HG02870 (cell line): ENCODE measurements around the gene GOLM1.
"Not testable (repeated sequence)": the region's sequence is repeated elsewhere in the genome, so short reads cannot be mapped to it uniquely, and the experiment has no call there.

ENCODE experiments used
- ATAC-seq: cut with Tn5 transposase; IDR thresholded peaks from one replicate; pipeline ENCODE4 v1.9.1; 2021; ENCODE audit warnings: mild to moderate bottlenecking, moderate library complexity; ENCODE audit not compliant: unreplicated experiment

Gene GOLM1

DNA sequence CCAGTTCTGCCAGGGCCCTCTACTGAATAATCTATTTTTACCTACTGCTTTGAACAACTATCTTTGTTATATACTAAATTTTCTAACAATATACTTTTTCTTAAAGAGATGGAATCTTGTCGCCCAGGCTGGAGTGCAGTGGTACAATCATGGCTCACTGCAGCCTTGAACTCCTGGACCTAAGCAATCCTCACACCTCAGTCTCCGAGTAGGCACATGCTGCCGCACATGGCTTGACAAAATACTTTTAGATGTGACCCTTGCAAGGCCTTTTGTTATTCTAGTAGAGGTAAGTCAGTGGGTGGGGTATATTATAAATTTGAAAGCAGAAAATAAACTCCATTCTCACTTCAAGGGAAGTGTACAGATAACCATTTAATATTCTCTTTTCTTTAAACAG lies 7.9 kb downstream of the GOLM1 start:
- ATAC-seq = no peak

DNA sequence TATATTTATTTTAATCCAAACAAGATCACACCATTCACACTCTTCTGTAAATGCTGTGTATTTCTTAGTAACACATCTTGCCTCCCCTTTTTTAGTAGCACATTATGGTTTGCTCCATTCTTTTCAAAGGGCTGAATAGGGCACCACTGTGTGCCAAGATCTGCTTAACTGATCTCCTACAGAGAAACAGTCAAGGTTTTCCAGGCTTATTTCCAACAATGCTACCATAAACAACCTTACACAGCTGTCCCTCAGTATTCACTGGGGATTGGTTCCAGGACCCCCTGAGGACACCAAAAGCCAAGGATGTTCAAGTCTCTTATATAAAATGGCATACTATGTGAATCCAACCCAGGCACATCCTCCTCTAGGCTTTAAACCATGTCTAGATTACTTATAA lies 16.5 kb downstream of the GOLM1 start:
- ATAC-seq = no peak

DNA sequence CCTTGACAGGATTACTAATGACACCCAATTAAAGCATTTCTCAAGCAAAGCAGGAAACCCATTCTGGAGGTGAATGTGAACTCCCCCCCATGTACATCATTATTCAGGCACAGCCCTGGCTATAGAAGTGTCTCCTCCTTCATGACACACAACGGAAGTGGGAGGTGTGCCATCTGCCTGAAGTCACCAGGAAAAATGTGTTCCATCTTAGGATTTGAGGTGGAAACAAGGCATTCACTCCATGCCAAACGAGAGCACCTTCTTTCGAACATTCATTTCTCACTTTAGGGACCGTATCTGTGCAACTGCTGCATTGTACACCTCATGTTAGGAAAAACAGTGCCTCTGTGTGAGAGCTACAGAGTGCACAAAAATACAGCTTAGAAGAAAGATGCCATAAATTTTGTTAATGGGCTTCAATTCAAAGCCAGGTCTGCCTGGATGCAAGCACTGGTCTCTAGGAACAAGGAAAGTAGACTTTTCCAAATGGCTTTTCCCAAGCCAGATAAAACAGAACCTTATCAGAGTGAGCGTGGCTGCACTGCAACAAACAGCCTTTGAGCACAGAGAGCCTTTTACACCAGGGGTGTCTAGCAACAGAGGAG lies 19.4 kb downstream of the GOLM1 start:
- no peak for ATAC-seq

DNA sequence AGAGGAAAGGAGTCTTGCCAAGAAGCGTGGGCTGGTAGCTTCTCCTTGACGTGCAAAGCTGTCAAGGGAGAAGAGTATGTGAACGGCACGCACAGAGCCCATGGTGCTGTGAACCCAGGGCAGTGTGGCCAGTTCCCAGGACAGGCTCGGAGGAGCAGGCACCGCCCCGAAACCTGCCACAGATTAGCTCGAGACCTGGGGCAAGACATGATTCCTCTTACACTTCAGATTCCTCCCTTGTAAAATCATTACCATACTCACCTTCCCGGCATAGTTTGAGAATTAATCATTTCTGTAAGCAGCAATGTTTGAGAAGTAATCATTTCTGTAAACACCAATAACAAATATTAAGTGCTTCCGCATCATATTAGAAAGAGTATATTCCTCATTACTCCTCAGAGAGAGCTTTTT lies 19.9 kb downstream of the GOLM1 start:
- no peak for ATAC-seq

DNA sequence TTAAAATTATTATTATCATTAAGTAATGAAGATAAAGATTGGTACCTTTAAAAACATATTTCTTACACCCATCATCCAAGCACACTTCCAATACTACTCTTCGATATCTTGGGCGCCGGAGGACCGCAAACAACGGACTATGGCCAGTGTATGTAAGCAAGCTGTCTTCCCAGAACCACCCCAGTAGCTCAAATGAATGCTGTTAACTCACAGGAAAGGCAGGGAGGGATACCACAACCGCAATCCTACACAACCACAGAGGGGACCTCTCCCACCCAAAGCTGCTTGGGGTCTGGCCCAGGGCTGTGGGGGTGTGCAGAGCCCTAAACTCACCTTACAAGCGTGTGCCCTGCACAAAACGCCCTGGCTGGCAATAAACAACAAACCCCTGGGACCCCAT lies 20.6 kb downstream of the GOLM1 start:
- no peak for ATAC-seq

DNA sequence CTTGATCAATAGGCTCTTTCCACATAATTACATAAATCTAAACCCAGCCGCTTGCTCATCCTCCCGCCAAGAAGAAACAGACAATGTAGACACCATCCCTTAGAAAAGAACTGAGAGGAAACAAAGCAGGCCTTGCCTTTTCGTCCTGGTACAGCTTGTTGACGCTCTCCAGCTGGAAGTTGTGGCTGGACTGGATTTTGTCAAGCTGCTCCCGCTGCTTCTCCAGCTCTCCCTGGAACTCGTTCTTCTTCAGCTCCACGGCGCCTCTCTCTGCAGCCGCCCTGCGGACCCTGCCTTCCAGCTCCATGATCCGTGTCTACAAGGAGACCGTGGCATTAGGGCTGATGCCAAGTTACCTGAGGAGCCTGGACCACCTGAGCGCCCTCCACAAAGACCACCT lies 22.1 kb downstream of the GOLM1 start:
- ATAC-seq = no peak

DNA sequence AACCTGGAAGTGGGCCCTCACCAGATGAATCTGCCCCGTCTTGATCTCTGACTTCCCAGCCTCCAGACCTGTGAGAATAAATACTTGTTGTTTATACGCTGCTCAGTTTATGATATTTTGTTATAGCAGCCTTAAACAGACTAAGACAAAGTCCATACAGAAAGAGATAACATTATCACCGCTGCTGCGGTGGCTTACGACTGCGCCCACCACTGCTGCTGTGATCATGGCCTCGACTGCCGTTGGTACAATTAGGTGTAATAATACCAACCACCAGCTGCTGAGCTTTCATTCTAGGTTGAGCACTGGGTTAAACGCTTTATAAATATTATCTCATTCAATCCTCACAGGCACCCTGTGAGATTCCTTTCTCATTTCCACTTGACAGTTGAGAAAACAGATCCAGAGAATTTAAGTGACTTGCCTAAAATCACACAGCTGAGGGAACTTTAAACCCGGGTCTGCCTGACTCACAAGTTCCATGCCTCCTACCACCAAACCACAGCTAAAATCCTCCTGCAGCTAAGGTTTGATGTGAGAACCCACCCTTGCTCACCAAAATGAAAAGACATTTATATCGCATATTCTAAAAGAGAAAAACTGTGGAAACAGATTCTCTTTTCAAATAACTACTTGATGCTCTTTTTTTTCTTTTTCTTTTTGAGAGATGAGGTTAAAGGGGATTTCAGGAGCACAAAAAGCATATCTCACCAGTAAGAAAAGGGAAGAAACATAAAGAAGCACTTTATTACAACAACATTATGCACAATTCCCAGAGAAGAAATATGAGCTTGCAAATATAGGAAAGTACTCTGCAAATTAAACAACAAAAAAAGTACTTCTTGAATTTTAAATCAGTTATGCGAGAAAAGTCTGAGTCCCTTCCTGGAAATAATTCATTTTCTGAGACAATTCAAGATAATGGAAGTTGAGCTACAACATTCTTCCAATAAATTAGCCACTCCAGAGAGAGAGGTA lies 23.9 kb downstream of the GOLM1 start:
- ATAC-seq = no peak

DNA sequence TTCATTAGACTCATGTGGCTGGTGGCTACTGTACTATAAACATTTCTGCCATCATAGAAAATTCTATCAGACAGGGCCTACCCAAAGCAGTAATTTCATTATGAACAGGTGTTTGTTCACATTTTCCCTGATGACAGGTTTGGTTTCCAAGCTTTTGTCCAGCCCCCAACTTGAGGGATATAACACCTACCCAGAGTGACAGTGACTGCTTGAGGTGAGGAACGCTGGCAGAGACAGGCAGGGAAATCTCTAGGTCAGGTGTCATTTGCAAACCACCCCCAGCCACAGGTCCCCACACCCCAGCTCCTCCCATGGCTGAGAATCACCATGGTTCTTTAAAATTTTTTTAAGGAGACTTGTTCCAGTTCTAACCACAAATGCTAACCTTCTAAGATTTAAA lies 25.5 kb downstream of the GOLM1 start:
- ATAC-seq = no peak

DNA sequence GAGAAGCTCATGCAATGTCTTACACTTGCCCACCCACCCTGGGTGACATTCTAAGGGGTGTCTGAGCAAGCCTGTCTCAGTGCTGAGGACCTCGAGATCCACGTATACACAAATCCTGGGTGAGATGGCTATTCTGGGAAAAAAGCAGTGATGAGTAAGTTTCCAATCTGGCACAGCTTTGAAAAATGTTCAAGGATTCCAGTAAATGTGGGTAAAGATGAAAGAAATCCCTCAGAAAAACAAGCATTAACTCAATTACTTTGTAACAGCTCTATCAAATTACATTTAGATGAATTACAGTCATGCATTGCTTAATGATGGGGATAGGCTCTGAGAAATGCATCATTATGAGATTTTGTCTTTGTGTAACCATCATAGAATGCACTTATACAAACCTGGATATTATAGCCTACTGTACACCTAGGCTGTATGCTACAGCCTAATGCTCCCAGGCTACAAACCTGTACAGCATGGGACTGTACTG lies 26.9 kb downstream of the GOLM1 start:
- no peak for ATAC-seq

DNA sequence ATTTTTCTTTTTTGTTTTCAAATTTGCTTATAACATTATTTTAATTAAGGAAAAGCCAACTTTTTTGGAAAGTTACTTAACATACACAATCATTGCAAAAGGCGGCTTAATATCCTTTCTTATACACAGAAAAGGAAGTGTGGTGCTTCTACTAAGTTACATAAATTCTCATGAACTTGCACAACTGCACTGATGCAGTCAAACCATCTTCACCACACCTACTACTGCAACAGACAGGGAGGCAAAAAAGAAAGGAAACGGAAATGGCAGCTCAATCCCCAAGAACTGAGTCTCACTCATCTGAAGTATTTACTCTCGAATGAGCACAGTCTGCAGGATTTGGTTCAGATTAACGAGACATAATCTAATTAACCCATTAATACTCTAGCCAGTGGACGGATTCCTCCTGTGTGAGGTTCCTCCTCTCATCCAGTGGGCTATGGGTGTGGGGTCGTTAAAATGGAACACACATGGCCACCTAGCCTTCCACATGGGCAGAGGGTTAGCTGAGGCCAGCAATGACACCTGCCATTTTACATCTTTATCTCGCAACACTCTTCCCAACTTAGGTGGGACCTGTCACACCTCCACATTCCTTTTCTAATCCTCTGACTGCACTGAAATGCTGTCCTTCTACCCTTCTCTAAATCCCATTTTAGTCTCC lies 30.0 kb downstream of the GOLM1 start:
- ATAC-seq = no peak

DNA sequence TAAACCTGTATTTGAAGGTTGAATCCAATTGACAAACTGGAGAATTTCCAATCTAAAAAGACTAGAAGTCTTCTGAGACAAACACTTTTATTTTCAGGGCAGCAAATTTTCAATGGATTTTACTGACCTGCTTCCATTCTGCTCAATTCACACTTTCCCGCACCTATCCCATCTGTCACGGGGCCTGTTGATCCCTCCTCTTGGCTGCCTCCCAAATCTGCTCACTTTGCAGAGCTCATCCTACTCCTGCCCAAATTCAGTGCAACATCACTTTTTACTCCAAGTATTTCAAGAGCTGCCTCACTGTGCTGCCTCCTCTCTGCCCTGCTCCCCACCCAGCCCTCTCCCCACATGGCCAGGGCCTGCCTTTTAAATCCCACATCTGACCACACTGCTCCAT lies 35.1 kb downstream of the GOLM1 start:
- ATAC-seq = no peak

DNA sequence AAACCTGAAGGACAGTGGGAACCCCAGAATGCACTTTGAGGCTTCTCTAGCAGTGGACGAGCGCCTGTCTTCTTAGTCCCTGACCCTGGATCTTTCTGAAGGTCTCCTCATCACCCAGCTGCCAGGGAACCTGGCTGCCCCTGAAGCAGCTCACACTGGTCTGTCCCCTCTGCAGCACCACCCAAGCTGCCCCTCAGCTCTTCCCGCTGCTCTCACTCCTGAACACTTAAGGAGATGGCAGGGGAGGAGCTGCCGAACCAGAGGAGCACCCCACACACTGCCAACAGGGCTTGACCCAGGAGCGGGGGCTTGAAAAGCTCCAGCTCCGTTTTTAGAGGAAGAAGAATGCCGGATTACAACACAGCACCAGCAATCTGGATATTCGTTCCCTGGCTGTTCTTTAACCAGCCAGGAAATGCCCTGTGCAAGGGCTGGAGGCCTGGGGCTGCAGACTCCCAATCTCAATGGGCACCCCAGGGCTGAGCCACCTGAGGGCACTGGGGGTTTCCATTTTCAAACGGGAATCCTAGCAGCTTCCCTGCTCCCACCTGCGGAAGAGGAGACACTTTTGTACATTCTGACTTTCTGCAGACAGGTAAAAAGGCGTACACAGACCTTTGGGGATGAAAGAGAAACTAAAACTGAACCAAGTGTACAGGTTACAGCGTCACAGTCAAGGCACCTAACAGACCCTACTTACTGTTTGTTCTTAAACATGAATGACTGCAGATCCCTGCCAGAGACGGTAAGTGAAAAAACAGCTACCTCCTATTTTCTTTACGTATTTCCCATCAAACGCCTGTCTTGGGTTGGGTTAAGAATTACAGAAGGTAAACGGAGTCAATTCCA lies 36.3 kb downstream of the GOLM1 start:
- ATAC-seq = no peak

DNA sequence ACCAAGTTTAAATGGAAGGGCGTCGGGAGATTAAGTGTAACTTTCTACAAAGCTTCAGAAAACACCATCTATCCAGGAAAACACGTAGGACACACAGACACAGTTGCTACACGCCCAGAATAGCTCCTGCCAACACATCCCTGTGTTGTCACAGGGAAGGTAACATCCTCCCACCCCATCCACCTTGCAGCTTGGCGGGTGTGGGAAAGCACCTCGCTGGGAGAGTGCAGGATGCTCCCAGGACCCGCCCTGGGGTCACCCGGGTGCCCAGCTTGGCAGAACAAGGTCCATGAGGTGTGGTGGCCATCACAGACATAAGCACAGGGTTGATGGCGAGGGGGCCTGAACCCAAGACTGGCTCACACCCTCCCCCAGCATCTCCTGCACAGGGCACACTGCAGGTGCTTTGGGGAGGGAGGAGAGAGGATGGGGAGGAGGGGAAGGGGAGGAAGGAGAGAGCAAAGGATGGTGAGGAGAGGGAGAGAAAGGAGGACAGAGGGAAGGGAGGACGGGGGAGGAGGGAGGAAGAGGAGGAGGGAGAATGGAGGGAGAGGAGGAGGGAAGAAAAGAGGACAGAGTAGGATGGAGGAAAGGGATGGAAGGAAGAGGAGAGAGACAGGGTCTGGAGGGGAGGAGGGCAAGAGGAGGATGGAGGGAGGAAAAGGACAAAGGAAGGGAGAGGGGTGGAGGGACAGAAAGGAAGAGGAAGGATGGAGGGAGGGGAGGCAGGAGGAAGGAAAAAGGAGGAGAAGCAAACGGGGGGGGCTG lies 37.2 kb downstream of the GOLM1 start:
- no peak for ATAC-seq

DNA sequence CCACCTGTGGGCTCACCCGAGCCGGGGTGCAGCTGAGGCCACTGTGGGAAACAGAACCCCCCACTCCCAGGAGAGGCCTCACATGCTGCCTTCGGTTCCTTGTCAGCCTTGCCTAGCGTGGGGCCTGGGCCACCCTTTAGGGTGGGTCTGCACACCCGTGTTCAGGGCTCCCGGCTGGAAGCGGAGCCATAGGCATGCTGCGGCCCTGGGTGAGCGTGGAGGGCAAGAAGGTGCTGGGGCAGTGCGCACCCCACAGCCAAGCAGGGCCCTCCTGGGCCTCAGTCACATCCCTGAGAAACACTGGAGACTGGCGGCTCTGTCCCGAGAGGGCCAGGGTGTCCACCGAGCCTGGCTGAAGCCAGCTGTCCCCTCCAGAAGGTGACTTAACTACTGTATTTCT lies 41.9 kb downstream of the GOLM1 start:
- ATAC-seq = no peak

DNA sequence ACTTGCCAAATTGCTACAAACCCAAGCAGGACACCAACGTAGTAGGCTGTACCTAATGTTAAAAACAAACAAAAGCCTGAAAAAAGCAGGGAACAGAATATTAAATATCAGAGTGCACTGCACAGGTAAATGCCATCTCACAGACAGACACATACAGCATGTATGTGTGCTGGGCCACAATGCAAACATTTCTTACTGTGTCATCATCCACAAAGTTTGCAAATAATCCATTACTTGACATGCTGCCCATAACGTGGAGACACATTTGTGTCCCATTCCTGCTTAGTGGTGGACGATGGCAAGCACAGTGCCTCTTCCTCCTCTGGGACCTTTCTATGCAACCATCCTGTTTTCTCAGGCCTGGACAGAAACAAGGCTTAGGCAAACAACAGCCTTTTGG lies 44.7 kb downstream of the GOLM1 start:
- ATAC-seq = no peak

DNA sequence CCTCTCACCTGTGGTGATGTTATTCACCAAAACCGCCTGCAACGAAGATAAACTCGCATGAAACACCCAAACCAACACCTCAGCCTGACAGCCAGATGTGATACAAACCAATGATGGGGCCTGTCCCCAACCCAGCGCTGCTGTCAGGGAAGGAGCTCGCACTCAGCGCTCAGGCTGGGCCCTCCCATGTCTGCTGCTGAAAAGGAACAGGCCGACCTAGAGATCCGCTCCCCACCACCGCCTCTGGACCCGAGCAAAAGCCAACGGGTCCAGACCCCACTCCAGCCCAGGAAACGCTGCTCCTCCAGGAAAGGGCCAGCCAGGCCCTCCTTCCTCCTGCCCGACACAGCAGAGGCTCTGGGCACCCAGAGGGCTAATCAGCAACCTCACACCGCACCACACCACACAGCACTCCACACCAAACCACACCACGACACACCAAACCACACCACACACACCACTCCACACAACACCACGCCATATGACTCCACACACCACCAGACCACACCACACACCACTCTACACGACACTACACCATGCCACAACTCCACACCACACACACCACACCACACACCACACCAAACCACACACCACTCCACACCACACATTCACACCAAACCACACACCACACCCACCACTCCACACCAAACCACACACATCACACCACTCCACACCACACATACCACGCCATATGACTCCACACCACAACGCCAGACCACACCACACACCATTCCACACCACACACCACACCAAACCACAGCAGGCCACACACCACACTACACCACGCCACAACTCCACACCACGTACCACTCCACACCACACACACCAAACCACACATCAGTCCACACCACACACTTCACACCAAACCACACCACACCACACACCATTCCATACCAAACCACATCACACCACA lies 46.5 kb downstream of the GOLM1 start:
- ATAC-seq = no peak

DNA sequence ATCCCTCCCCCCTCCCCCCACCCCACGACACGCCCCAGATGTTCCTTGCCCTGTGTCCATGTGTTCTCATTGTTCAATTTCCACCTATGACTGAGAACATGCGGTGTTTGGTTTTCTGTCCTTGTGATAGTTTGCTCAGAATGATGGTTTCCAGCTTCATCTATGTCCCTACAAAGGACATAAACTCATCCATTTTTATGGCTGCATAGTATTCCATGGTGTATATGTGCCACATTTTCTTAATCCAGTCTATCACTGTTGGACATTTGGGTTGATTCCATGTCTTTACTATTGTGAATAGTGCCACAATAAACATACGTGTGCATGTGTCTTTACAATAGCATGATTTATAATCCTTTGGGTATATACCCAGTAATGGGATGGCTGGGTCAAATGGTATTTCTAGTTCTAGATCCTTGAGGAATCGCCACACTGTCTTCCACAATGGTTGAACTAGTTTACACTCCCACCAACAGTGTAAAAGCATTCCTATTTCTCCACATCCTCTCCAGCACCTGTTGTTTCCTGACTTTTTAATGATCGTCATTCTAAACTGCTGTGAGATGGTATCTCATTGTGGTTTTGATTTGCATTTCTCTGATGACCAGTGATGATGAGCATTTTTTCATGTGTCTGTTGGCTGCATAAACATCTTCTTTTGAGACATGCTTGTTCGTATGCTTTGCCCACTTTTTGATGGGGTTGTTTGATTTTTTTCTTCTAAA lies 51.2 kb downstream of the GOLM1 start:
- ATAC-seq = not testable (repeated sequence)

DNA sequence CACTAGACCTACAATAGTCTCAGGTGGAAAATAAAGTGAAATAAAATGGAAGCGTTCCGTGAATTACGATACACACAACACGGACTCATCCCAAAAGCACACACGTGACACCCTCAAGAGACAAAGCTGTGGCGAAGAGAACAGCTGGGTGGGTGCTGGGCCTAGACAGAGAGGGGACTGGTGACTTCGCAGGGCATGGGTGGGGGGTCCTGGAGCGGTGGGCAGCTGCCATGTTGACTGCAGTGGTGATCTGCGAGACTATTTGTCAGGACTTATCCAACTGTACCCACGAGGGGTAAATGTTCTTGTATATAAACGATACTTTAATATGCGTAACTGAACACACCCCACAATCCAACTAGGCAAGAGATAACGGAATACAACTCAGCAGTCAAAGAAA lies 52.0 kb downstream of the GOLM1 start:
- ATAC-seq = no peak
